Measurements from ENCODE around the gene WRAP73.

Gene WRAP73

GRCh38 chr1:3614755-3615742, 34.9 kb downstream of the WRAP73 start:
- H3K9me3 Mint-ChIP-seq: no peaks in the 10 kb centered on the region
- peaks cover 10% of the 10 kb centered on the region for H3K27me3 Mint-ChIP-seq
- H3K4me3 Mint-ChIP-seq: no peak overlapping the region
- peaks cover 13% of the 10 kb centered on the region for H3K4me1 Mint-ChIP-seq
- DNase-seq (peak; percentile 36), ATAC-seq (no peak)
- H3K27ac Mint-ChIP-seq: no peak overlapping the region
- H3K36me3 Mint-ChIP-seq (ENCODE audit: low read depth): no peaks in the 10 kb centered on the region

GRCh38 chr1:3612123-3612522, 37.8 kb downstream of the WRAP73 start:
- Mint-ChIP-seq H3K27me3 (peaks cover 13% of the 10 kb centered on the region), H3K9me3 (no peaks in the 10 kb centered on the region), H3K4me1 (peaks cover 4% of the 10 kb centered on the region), H3K27ac (no peak overlapping the region), H3K4me3 (peak overlapping the region; percentile 50), H3K36me3 (ENCODE audit: low read depth) (no peaks in the 10 kb centered on the region)
- ATAC-seq (no peak), DNase-seq (no peak)

- DNase-seq (peak; percentile 65), ATAC-seq (peak; percentile 71)
- no peaks in the 10 kb centered on the region for H3K9me3 Mint-ChIP-seq
- H3K4me3 Mint-ChIP-seq: peak within 1 kb of the TSS; percentile 50
- no peak within 1 kb of the TSS for H3K27ac Mint-ChIP-seq
- peaks cover 4% of the 10 kb centered on the region for H3K4me1 Mint-ChIP-seq
- peaks cover 13% of the 10 kb centered on the region for H3K27me3 Mint-ChIP-seq
- H3K36me3 Mint-ChIP-seq (ENCODE audit: low read depth): no peaks in the 10 kb centered on the region
Measured at GRCh38 chr1:3611170-3612019, 38.5 kb downstream of the WRAP73 start, which contains the start of gene MEGF6. Gene MEGF6, minus strand, starts transcription at chr1:3611508. Its CDS starts 240 bp downstream, at chr1:3611268.

GRCh38 chr1:3610527-3611169, 39.3 kb downstream of the WRAP73 start:
- no peak for DNase-seq
- ATAC-seq: peak; percentile 6
- no peaks in the 10 kb centered on the region for H3K9me3 Mint-ChIP-seq
- H3K4me3 Mint-ChIP-seq: no peak overlapping the region
- peaks cover 13% of the 10 kb centered on the region for H3K27me3 Mint-ChIP-seq
- H3K36me3 Mint-ChIP-seq (ENCODE audit: low read depth): no peaks in the 10 kb centered on the region
- no peak overlapping the region for H3K27ac Mint-ChIP-seq
- peaks cover 4% of the 10 kb centered on the region for H3K4me1 Mint-ChIP-seq

GRCh38 chr1:3609769-3610526, 40.0 kb downstream of the WRAP73 start:
- H3K9me3 Mint-ChIP-seq: no peaks in the 10 kb centered on the region
- H3K4me1 Mint-ChIP-seq: peaks cover 4% of the 10 kb centered on the region
- ATAC-seq: no peak
- H3K27me3 Mint-ChIP-seq: peaks cover 13% of the 10 kb centered on the region
- no peak overlapping the region for H3K27ac Mint-ChIP-seq
- DNase-seq: no peak
- H3K36me3 Mint-ChIP-seq (ENCODE audit: low read depth): no peaks in the 10 kb centered on the region
- no peak overlapping the region for H3K4me3 Mint-ChIP-seq

- no peak for DNase-seq
- Mint-ChIP-seq H3K9me3 (no peaks in the 10 kb centered on the region), H3K4me1 (peaks cover 4% of the 10 kb centered on the region), H3K36me3 (ENCODE audit: low read depth) (no peaks in the 10 kb centered on the region), H3K27me3 (peaks cover 13% of the 10 kb centered on the region), H3K4me3 (no peak overlapping the region), H3K27ac (no peak overlapping the region)
- no peak for ATAC-seq
Measured at GRCh38 chr1:3609016-3609768, 40.7 kb downstream of the WRAP73 start.

GRCh38 chr1:3608154-3608553, 41.7 kb downstream of the WRAP73 start:
- Mint-ChIP-seq H3K4me3 (no peak overlapping the region), H3K9me3 (no peaks in the 10 kb centered on the region), H3K36me3 (ENCODE audit: low read depth) (no peaks in the 10 kb centered on the region), H3K27me3 (peaks cover 13% of the 10 kb centered on the region), H3K27ac (no peak overlapping the region), H3K4me1 (peaks cover 4% of the 10 kb centered on the region)
- no peak for ATAC-seq
- no peak for DNase-seq

GRCh38 chr1:3607703-3608065, 42.2 kb downstream of the WRAP73 start:
- H3K27ac Mint-ChIP-seq: no peak overlapping the region
- no peak for DNase-seq
- no peaks in the 10 kb centered on the region for H3K9me3 Mint-ChIP-seq

GRCh38 chr1:3606779-3607702, 42.9 kb downstream of the WRAP73 start:
- Mint-ChIP-seq H3K27me3 (peaks cover 11% of the 10 kb centered on the region), H3K4me3 (no peak overlapping the region), H3K36me3 (ENCODE audit: low read depth) (no peaks in the 10 kb centered on the region), H3K27ac (no peak overlapping the region), H3K9me3 (no peaks in the 10 kb centered on the region), H3K4me1 (peaks cover 4% of the 10 kb centered on the region)
- ATAC-seq: no peak
- no peak for DNase-seq

More at GRCh38 chr1:3607703-3608065, 42.2 kb downstream of the WRAP73 start:
- ATAC-seq: no peak
- Mint-ChIP-seq H3K4me3 (no peak overlapping the region), H3K36me3 (ENCODE audit: low read depth) (no peaks in the 10 kb centered on the region), H3K4me1 (peaks cover 4% of the 10 kb centered on the region), H3K27me3 (peaks cover 13% of the 10 kb centered on the region)

GRCh38 chr1:3604997-3605823, 44.7 kb downstream of the WRAP73 start:
- ATAC-seq (no peak), DNase-seq (no peak)
- H3K36me3 Mint-ChIP-seq (ENCODE audit: low read depth): no peaks in the 10 kb centered on the region
- H3K4me3 Mint-ChIP-seq: no peak overlapping the region
- peaks cover 3% of the 10 kb centered on the region for H3K27me3 Mint-ChIP-seq
- no peaks in the 10 kb centered on the region for H3K9me3 Mint-ChIP-seq
- no peak overlapping the region for H3K27ac Mint-ChIP-seq
- no peaks in the 10 kb centered on the region for H3K4me1 Mint-ChIP-seq

GRCh38 chr1:3604468-3604974, 45.4 kb downstream of the WRAP73 start:
- Mint-ChIP-seq H3K4me3 (no peak overlapping the region), H3K36me3 (ENCODE audit: low read depth) (no peaks in the 10 kb centered on the region), H3K9me3 (no peaks in the 10 kb centered on the region), H3K4me1 (no peaks in the 10 kb centered on the region), H3K27ac (no peak overlapping the region), H3K27me3 (peaks cover 3% of the 10 kb centered on the region)
- DNase-seq (no peak), ATAC-seq (no peak)
